Activated CD4-positive, alpha-beta T cell treated with anti-CD3 and anti-CD28 coated beads, Interleukin-2, amount 50 U/mL, for 48 hours (primary cell): ENCODE data around the gene U2AF1L4.
"Not testable (repeated sequence)": the region's sequence is repeated elsewhere in the genome, so short reads cannot be mapped to it uniquely, and the experiment has no call there.

Source experiments
- DNase-seq, 2 experiments: peaks; one replicate each; pipeline ENCODE4 v3.0.0-alpha.2; 2020

Gene U2AF1L4

DNA sequence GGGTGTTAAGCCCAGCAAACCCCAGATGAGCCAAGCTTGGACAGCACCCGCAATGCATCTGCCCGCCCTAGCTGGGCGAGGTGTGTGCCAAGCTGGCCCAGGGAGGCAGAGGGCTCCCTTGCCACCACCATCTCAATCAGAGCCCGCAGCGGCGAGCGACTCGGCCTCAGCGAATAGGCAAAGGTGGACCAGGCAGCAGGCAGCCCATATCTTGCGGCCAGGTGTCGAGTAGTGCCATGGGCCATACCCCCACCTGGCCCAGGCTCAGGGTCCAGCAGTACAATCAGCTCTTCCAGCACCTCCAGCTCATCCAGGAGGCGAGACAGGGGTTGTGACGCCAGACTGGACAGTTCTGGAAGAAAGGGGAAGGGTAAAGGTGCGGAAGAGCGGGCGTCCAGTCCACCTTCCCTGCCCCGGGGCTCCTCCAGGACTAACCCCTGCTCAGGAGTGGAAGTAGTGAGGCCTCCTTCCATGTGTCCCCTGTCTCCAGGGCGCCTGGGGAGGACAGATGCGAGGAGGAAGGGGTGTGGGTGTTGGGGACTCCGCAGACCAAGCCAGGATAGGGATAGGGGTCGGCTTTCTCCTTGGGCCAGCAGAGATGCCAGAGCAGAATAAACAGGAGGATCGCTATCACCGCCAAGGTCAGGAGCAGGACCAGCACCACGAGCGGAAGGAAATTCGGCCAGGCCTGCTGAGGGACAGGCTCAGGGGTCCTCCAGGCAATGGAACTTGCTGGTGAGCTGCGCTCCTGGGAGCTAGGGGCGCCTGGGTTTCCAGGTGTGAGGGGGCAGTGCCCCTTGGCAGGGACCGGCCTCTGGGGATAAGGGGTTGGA is 5.7 kb downstream of the U2AF1L4 start:
- no peak for DNase-seq

DNA sequence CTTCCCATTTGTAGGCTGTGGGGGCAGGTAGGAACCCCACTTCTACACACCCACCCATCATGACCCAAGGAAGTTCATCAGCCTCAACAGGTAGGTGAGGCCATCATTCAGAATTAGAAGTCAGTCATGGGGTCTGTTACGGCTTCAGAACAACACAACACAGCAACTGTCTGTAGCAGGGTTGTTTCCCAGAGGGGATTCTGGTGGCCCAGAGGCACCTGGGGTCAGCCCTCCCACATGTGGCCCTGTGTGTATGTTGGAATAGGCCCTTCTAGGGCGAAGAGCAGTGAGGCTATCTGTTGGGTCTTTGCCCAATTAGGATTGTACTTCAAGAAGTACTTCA is 6.4 kb downstream of the U2AF1L4 start:
- DNase-seq: no peak

DNA sequence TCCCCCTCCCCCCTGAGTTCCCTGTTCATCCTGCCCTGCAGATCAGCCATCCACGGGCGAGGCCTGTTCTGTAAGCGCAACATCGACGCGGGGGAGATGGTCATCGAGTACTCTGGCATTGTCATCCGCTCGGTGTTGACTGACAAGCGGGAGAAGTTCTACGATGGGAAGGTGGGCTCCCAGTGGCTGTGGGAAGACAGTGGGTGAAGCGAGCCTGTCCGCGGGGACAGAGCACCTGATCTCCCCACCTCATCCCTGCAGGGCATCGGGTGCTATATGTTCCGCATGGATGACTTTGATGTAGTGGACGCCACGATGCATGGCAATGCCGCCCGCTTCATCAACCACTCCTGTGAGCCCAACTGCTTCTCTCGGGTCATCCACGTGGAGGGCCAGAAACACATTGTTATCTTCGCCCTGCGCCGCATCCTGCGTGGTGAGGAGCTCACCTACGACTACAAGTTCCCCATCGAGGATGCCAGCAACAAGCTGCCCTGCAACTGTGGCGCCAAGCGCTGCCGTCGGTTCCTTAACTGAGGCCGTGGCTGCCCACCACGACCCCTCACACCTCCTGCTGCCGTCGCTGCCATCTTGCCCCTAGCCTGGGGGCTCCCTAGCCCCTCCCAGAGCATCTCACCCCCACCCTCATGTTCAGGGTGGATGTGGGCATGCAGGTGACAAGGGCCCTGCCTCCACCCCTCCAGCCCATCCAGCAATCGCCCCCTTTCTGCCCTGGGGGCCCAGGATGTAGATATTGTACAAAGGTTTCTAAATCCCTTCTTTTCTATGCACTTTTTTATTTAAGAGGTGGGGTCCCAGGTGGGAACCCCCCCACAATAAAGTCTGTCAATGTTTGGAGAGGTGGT is 7.0 kb downstream of the U2AF1L4 start:
- no peak for DNase-seq

DNA sequence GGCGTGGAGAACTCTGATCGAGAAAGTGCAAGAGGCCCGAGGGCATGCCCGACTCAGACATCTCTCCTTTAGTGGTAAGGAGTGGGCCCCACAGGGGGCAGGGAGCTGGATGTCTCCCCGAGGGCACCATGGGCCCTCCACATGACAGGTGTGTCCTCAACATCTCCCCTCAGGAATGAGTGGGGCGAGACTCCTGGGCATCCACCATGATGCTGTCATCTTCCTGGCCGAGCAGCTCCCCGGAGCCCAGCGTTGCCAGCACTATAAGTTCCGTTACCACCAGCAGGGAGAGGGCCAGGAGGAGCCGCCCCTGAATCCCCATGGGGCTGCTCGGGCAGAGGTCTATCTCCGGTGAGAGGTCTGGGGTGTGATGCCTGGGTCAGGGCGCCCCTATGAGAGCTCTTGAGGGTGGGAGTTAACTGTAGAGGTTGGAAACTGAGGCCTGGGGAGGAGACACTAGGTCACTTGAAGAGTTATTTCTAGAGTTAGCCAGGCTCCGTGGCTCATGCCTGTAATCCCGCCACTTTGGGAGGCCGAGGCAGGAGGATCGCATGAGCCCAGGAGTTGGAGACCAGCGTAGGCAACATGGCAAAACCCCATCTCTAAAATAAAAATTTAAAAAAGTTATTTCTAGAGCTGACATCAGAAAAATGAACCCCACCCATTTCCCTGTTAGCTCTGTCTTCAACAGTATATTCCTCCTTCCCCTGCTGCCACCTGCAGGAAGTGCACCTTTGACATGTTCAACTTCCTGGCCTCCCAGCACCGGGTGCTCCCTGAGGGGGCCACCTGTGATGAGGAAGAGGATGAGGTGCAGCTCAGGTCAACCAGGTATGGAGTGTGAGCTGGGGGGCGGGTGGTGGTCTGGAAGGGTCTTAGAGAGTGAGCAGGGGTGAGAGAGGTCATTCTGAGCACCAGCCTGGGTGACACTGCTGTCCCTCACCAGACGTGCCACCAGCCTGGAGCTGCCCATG is 8.0 kb downstream of the U2AF1L4 start:
- DNase-seq: no peak

DNA sequence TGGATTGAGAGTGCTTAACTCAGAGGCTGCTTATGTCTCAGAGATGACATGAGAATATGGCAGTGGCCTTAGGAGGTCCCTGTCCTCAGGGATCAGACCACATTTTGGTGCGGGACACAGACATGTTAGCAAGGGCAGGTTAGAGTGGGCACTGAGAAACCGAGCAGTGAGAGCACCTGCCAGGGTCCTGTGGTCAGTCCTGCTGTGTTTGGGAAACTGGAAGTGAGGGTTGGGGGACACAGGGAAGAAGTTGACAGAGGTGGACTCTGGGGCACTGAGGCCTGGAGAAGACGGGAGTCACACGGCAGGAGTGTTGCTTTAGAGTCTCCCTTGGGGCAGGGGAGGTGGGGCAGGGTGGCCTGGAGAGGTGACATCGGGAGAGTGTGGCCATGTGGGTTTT is 10.3 kb downstream of the U2AF1L4 start:
- no peak for DNase-seq

DNA sequence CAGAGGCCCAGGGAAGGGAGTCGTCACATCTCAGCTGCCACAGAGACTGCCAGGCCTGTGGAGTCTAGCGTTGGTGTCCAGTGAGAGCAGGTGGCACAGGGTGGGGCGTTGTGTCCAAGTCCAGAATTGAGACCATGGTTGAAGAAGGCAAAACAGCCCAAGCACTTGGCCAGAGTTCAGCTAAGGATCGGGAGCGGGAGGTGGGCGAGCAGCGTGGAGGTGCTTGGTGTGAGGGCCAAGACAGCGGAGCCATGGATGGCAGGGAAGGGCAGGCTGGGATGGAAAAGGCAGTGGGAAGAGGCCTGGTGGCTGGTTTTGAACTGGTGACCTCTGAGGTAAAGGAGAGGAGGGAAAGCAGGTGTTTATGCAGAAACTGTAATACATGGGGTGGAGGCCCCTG is 10.9 kb downstream of the U2AF1L4 start:
- no peak for DNase-seq

DNA sequence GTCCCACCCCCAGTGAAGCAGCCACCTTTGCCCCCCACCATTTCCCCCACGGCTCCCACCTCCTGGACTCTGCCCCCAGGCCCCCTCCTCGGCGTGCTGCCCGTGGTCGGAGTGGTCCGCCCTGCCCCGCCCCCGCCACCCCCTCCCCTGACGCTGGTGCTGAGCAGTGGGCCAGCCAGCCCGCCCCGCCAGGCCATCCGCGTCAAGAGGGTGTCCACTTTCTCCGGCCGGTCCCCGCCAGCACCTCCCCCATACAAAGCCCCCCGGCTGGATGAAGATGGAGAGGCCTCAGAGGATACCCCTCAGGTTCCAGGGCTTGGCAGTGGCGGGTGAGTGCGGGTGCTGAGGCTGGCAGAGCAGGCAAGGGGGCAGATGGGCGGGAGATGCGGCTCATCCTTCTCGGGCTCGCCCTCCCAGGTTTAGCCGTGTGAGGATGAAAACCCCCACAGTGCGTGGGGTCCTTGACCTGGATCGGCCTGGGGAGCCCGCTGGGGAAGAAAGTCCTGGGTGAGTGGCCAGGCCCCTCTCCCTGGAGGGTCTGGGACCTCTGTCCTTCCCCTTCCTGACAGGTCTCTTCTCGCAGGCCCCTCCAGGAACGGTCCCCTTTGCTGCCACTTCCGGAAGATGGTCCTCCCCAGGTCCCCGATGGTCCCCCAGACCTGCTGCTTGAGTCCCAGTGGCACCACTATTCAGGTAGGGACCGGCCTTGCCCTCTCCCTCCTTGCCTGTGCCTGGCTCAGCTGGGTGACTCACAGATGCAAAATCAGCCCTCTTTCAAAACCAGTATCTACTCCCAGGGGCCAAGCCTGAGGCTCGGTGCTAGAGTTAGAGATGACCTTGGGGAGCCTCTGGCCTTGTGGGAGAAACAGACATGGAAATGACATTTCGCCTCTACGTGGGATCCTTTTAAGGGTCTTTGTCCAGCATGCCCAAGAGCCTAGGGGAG is 11.8 kb downstream of the U2AF1L4 start:
- DNase-seq: no peak

DNA sequence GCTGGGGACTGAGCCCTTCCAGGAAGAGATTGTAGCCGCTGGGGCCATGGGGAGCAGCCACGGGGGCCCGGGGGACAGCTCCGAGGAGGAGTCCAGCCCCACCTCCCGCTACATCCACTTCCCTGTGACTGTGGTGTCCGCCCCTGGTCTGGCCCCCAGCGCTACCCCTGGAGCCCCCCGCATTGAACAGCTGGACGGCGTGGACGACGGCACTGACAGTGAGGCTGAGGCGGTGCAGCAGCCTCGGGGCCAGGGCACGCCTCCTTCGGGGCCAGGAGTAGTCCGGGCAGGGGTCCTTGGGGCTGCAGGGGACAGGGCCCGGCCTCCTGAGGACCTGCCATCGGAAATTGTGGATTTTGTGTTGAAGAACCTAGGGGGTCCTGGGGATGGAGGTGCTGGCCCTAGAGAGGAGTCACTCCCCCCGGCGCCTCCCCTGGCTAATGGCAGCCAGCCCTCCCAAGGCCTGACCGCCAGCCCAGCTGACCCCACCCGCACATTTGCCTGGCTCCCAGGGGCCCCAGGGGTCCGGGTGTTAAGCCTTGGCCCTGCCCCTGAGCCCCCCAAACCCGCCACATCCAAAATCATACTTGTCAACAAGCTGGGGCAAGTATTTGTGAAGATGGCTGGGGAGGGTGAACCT is 12.6 kb downstream of the U2AF1L4 start:
- DNase-seq: no peak

DNA sequence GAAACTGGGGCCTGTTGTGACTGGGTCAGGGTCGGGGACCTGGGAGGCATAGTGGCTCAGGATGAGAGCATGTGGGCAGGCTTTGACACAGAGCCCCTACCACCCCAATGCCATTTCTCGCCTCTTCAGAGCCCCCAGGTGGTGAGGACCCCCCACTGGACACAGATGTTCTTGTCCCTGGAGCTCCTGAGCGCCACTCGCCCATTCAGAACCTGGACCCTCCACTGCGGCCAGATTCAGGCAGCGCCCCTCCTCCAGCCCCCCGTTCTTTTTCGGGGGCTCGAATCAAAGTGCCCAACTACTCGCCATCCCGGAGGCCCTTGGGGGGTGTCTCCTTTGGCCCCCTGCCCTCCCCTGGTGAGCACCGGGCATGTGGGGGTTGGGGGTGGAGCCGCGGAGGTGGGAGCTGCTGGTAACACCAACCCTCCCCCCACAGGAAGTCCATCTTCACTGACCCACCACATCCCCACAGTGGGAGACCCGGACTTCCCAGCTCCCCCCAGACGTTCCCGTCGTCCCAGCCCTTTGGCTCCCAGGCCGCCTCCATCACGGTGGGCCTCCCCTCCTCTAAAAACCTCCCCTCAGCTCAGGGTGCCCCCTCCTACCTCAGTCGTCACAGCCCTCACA is 13.3 kb downstream of the U2AF1L4 start:
- DNase-seq: no peak

DNA sequence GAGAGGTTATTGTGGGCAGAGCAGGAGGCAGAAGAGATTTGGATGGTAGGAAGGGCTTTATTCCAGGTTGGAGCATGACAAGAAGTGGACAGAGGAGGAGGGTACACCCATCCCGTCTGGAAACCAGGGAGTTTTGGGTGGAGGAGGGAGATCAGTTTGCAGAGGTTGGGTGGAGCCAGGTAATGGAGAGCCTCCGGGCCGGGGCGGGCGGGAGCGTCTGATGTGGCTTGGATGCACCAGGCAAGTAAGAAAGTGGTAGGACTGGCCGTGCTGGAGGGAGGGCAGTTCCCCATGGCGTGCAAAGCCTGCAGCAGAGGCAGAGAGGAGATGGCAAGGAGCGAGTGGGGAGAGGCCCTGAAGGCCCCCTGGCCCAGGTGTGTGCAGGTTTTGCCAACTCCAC is 13.9 kb downstream of the U2AF1L4 start:
- DNase-seq: no peak

DNA sequence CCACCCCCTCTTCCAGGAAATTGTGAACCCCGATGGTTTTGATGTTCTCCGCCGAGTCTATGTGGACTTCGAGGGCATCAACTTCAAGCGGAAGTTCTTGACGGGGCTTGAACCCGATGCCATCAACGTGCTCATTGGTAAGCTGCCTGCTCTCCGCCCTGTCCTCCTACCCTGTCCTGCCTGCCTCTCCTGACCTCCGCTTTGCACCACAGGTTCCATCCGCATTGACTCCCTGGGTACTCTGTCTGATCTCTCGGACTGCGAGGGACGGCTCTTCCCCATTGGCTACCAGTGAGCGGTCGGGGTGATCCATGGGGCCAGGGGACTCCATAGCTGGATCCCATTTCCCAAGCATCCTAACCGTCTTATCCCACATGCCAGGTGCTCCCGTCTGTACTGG is 14.9 kb downstream of the U2AF1L4 start:
- no peak for DNase-seq

DNA sequence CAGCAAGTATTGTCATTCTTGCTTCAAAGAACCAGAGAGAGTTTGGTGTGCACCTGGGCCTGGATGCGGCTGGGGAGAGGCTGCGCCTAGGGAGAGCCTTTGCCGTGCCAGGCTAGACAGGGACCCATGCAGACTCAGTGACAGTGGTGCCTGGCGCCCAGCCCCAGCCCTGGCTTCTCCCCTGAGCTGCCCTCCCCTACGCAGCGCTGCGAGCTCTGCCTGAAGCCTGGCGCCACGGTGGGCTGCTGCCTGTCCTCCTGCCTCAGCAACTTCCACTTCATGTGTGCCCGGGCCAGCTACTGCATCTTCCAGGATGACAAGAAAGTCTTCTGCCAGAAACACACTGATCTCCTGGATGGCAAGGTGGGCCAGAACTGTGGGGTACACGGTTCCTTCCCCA is 15.5 kb downstream of the U2AF1L4 start:
- DNase-seq: no peak

DNA sequence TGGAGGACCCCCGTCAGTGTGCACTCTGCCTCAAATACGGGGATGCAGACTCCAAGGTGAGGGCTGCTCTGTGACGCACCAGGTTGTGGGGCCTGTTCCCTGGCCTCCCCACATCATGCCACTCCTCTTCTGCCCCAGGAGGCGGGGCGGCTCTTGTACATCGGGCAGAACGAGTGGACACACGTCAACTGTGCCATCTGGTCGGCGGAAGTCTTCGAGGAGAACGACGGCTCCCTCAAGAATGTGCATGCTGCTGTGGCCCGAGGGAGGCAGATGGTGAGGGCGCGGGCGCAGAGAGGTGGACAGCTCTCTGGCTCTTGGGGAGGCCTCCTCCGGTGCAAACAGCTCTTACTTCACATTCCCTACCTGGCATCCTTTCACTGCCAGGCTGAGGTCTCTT is 16.2 kb downstream of the U2AF1L4 start:
- no peak for DNase-seq

DNA sequence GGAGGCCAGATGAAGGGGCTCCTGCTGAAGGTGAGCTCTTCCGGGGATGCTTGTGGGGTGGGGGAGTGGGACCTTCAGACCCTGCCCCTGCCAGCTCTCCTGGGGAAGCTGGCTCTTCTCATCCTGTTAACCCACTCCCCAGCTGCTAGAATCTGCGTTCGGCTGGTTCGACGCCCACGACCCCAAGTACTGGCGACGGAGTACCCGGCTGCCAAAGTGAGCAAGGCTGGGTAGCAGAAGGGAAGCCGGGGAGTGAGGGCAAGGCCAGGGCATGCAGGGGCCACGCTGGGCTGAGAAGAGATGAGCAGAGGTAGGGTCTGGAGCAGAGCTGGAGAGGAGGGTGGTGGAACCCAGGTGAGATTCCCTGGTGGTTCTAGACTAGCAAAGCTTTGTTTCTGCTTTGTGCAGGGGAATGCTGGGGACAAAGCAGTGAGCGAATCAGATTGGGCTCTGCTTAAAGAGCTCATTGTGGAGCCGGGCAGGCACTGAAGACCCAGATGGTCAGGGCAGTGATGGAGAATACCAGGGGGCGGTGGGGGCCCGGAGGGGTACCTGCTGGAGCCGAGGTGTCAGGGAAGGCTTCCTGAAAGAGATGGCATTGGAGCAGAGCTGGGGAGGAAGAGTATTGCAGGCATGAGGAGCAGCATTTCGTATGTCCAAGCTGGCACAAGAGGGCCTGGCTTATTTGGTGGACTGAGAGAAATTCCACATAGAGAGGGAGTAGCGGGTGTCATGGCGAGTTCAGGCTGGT is 17.1 kb downstream of the U2AF1L4 start:
- DNase-seq: no peak

DNA sequence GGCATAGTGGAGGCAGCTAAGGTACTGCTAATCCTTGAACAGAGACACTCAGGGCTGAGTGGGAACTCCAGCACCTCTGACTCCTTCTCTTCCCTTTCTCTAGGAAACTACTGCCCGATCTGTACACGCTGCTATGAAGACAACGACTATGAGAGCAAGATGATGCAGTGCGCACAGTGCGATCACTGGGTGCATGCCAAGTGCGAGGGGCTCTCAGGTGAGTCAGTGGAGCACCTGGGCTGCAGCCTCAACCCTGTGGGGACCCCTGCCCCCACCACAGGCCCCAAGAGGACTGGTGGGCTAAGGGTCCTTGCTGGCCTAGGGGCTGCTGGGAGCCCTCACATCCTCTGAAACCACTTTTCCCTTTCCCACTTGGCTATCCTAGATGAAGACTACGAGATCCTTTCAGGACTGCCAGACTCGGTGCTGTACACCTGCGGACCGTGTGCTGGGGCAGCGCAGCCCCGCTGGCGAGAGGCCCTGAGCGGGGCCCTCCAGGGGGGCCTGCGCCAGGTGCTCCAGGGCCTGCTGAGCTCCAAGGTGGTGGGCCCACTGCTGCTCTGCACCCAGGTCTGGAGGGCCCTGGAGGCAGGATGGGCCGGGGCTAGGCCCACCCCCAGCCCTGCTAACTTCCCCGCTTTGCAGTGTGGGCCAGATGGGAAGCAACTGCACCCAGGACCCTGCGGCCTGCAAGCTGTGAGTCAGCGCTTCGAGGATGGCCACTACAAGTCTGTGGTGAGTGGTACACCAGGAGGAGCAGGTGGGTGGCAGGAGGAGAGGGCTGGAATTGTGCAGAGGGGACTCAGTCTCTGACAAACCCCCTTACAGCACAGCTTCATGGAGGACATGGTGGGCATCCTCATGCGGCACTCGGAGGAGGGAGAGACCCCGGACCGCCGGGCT is 17.9 kb downstream of the U2AF1L4 start:
- no peak for DNase-seq

DNA sequence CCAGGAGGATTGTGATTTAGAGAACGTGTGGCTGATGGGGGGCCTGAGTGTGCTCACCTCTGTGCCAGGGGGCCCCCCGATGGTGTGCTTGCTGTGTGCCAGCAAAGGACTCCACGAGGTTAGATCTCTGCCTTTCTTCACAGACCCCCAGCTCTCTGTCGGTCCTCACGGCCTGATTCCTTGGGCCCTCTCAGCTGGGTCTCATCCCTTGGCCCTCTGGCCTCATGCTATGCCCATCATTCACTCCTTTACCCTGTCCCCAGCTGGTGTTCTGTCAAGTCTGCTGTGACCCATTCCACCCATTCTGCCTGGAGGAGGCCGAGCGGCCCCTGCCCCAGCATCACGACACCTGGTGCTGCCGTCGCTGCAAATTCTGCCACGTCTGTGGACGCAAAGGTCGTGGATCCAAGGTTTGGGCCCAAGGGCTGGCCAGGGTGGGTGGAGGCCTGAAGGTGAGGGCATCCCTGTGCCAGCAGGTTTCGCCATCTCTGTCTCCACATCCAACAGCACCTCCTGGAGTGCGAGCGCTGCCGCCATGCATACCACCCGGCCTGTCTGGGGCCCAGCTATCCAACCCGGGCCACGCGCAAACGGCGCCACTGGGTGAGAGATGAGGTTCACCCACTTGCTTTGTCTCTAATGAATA is 19.9 kb downstream of the U2AF1L4 start:
- DNase-seq: no peak

DNA sequence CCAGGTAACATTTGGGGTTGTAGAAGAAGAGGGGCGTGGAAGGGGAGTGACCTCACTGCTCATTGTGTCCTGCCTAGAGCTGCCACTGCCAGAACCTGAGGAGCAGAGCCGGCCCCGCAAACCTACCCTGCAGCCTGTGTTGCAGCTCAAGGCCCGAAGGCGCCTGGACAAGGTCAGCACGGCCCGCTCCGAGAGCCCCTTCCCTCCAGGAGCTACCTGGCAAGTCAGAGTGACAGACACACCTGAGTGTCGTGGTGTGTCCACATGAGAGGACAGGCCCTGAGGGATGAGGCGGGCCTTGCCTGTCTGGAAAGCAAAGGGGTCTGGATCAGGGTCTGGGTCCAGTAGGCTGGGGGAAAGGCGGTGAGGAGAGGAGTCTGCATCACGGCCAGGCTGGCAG is 20.7 kb downstream of the U2AF1L4 start:
- no peak for DNase-seq

DNA sequence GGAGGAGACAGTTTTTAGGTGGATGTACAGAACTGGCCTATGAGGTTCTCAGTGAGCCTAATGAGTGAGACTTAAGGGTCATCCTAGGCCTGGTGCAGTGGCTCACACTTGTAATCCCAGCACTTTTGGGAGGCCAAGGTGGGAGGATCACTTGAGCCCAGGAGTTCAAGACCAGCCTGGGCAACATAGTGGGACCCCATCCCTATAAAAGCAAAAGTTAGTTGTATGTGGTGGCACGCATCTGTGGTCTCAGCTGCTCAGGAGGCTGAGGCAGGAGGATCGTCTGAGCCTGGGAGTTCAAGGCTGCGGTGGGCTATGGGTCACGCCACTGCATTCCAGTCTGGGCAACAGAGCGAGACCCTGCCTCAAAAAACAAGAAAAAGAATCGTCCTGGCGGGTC is 21.1 kb downstream of the U2AF1L4 start:
- not testable (repeated sequence) for DNase-seq

DNA sequence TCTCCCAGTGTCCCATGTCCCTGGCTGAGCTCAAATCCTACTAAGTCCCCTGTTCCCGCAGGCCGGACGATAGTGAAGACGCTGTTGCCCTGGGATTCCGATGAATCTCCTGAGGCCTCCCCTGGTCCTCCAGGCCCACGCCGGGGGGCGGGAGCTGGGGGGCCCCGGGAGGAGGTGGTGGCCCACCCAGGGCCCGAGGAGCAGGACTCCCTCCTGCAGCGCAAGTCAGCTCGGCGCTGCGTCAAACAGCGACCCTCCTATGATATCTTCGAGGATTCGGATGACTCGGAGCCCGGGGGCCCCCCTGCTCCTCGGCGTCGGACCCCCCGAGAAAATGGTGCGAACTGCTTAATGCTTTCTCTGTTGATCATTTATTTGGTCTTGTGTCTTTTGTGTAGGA is 21.5 kb downstream of the U2AF1L4 start:
- no peak for DNase-seq
